NB4 (cell line): Measurements from ENCODE around the gene PANX3.

Experiments used
- POLR2A ChIP-seq: IDR thresholded peaks from 2 replicates; pipeline ENCODE4 v1.6.1; 2011; ENCODE audit warnings: mild to moderate bottlenecking; ENCODE audit not compliant: insufficient read length; ENCODE audit errors: extremely low read depth
- TF ChIP-seq, protein P1 (sequence below): IDR thresholded peaks from one replicate; pipeline ENCODE4 v1.5.1; 2012; ENCODE audit warnings: low read depth, low read length
- TF ChIP-seq, protein P2 (sequence below): IDR thresholded peaks from 2 replicates; pipeline ENCODE4 v1.6.1; 2011; ENCODE audit warnings: low read depth, low read length

DNA sequence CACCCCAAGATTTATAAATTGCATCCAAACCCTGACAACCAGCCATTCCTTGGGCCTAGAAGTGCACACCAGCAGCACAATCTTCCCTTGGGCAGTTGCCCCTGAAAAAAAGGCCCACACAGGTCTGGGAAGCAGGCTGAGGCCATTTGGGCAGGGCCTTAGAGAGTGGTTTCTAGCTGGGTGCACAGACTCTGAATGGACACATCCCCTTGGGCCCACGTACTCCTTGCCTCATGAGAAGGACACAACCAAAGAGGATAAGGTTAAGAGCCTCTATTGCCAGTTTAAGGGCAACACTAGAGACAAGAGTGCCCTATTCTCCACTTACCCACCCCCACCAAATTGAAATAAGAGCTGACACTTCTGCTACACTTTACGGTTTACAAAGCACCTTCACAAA, 933 bp upstream of the PANX3 start:
- TF ChIP-seq, protein P1, sequence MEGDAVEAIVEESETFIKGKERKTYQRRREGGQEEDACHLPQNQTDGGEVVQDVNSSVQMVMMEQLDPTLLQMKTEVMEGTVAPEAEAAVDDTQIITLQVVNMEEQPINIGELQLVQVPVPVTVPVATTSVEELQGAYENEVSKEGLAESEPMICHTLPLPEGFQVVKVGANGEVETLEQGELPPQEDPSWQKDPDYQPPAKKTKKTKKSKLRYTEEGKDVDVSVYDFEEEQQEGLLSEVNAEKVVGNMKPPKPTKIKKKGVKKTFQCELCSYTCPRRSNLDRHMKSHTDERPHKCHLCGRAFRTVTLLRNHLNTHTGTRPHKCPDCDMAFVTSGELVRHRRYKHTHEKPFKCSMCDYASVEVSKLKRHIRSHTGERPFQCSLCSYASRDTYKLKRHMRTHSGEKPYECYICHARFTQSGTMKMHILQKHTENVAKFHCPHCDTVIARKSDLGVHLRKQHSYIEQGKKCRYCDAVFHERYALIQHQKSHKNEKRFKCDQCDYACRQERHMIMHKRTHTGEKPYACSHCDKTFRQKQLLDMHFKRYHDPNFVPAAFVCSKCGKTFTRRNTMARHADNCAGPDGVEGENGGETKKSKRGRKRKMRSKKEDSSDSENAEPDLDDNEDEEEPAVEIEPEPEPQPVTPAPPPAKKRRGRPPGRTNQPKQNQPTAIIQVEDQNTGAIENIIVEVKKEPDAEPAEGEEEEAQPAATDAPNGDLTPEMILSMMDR, result no peak
- no peak for TF ChIP-seq POLR2A
- TF ChIP-seq, protein P2, sequence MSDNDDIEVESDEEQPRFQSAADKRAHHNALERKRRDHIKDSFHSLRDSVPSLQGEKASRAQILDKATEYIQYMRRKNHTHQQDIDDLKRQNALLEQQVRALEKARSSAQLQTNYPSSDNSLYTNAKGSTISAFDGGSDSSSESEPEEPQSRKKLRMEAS, result no peak
